NCI-H526 treated with DMSO at 0.1 percent for 48 hours (cell line): ENCODE data around the gene MAMSTR.
"Not testable (repeated sequence)": the region's sequence is repeated elsewhere in the genome, so short reads cannot be mapped to it uniquely, and the experiment has no call there.

ENCODE experiments used
- DNase-seq: peaks from one replicate; lab custom pipeline; 2025; lab: John Stamatoyannopoulos, UW

The MAMSTR gene, protein sequence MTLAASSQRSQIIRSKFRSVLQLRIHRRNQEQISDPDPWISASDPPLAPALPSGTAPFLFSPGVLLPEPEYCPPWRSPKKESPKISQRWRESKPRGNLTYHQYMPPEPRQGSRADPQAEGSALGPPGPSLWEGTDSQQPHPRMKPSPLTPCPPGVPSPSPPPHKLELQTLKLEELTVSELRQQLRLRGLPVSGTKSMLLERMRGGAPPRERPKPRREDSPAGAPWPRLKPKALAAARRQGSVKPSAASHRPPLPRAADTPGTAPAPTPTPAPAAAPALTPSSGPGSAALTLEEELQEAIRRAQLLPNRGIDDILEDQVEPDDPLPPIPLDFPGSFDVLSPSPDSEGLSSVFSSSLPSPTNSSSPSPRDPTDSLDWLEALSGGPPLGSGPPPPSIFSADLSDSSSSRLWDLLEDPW

GRCh38 chr19:48719263-48720171 lies at the start of gene MAMSTR:
MAMSTR (minus strand) TSS chr19:48719725; CDS start chr19:48719031, 694 bp downstream.
- DNase-seq, result no peak

DNA sequence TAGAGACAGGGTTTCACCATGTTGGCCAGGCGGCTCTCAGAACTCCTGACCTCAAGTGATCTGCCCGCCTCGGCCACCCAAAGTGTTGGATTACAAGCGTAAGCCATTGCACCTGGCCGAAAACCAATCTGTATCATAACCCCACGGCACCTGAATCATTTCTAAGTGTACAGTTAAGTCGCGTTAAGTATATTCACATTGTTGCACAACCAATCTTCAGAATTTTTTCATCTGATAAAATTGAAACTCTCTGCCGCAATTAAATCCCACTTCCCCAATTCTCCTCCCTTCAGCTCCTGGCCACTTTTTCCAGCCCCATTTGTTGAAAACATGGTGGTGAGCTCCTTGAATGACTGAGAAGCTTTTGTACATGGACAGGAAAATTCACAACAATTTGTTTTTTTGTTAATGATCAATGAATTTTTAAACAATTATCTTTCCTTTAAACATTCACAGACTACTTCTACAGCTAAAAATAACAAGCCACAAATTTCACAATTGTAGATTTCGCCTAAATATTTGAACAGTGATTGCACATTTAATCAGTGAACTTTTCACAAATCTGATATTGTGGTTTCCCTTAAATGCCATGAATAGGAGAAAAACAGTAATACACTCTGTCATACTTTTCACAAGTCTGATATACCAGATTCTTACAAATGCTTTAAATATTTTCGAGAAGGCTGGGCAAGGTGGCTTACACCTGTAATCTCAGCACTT lies 49.6 kb upstream of the MAMSTR start:
- DNase-seq, result no peak

GRCh38 chr19:48768171-48768753 lies 48.7 kb upstream of the MAMSTR start:
- not testable (repeated sequence) for DNase-seq

GRCh38 chr19:48765816-48766215 lies 46.3 kb upstream of the MAMSTR start:
- not testable (repeated sequence) for DNase-seq

GRCh38 chr19:48760504-48761205 lies 41.1 kb upstream of the MAMSTR start:
- no peak for DNase-seq

DNA sequence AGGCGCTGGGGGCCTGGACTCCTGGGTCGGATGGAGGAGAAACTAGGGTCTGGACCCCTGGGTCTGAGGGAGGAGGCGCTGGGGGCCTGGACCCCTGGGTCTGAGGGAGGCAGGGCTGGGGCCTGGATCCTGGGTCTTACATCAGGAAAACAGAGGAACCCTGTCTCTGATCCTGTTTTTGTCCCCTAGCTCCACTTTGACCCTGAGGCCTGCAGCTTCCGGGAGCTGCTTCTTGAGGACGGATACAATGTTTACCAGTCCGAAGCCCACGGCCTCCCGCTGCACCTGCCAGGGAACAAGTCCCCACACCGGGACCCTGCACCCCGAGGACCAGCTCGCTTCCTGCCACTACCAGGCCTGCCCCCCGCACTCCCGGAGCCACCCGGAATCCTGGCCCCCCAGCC lies 38.2 kb upstream of the MAMSTR start:
- no peak for DNase-seq

DNA sequence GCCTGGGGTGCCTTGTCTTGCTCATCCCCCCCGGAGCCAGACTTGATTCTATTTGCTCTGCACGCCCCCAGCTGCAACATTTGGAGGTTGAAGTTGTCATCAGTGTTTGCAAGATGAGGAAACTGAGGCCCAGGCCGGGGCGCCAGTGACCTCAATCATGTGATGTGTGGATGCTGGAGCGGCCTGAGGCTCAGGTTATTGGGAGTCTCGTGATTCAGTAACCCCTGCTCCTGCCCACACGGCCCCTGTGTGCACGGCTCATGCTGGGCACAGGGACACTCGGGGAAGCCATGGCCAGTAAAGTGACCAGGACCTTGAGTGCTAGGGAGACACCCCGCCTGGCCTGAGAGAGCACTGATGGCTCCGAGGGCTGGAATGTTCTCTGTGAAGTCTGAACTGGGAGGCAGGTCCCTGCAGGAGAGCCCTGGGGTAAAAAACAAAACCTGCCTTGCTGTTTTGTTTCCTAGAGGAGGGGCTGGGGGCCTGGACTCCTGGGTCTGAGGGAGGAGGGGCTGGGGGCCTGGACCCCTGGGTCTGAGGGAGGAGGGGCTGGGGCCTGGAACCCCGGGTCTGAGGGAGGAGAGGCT lies 37.7 kb upstream of the MAMSTR start:
- DNase-seq, result no peak

GRCh38 chr19:48756686-48757085 lies 37.2 kb upstream of the MAMSTR start:
- no peak for DNase-seq

- no peak for DNase-seq
Observed at GRCh38 chr19:48756212-48756611, 36.7 kb upstream of the MAMSTR start.

GRCh38 chr19:48755787-48756186 lies 36.3 kb upstream of the MAMSTR start:
- DNase-seq, result no peak

GRCh38 chr19:48755084-48755641 lies 35.6 kb upstream of the MAMSTR start, which contains the start of gene FGF21:
FGF21 (plus strand) TSS chr19:48755524; CDS start chr19:48756237, 713 bp downstream.
- no peak for DNase-seq

DNA sequence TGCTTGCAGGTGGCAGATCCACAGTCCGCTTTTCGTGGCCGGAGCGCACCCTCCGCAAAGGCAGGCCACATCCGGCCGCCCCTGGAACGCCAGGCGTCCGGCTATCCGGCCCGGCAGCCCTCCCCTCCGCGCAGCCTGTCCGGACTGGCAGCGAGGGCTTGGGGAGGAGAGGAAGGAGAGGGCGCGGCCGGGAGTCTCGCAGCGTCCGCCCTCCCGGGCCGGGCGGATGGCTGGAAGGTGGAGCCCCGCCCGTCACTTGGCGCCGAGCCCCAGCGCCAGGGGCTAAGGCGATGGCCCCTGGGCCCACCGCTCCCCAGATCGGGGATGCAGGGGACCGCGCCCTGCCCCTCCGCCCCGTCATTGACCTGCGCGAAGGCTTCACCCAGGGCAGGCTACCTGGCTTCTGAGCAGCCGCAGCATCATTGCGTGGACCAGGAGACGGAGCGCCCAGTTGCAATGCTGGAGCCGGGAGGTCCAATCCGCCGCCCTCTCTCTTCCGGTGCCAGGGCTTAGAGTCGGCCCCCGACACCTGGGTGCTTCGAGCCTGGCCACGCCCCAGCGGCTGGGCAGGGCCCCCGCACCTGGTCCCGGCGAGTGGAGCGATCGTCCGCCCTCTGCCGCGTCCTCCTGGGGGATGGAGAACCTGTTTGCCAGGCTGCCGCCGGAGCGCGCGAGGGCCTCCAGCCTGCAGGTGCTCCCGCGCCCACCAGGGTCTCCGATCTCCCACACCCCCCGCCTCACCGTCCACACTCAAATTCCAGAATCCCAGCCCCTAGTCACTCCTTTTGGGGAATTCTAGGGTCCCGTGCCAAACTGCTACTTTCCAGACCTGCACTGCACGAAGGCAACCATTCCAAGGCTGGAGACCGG lies 33.2 kb upstream of the MAMSTR start, which contains the start of gene FUT1:
Gene FUT1 (minus strand): TSS at position 146 of the 870 bp plus-strand sequence. CDS start 1,360 bp downstream, outside the sequence.
- DNase-seq, result peak; percentile 93

- DNase-seq, result no peak
Observed at GRCh38 chr19:48751845-48752495, 32.4 kb upstream of the MAMSTR start.

DNA sequence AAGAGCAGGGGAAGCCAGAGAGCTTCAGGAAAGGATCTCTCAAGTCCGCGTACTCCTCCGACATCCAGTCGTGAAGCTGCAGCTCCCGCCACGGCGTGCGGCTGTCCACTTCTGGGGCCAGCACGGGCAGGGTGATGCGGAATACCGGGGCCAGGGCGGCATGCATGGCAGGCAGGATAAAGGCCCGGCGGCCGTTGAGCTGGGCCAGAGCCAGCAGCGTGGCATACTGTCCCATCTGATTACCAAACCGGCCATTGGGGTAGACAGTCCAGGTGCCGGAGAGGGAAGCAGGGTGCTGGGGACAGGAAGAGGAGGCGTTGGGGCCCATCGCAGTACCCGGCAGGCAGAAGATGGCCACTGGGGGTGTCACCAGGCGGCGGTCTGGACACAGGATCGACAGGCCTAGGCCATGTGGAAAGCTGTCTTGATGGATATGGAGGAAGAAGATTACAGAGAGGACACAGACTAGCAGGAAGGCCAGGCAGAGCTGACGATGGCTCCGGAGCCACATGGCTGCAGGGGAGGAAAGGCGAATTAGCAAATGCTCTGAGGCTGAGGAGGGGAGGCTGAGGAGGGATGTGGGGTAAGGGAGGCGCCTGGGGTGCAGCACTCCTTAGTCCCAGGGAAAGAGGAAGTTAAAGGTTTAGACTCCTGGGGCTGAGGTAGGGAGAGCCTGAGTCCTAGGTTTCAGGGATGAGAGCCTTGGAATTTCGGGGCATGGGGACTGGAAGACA lies 31.4 kb upstream of the MAMSTR start:
- DNase-seq, result no peak

DNA sequence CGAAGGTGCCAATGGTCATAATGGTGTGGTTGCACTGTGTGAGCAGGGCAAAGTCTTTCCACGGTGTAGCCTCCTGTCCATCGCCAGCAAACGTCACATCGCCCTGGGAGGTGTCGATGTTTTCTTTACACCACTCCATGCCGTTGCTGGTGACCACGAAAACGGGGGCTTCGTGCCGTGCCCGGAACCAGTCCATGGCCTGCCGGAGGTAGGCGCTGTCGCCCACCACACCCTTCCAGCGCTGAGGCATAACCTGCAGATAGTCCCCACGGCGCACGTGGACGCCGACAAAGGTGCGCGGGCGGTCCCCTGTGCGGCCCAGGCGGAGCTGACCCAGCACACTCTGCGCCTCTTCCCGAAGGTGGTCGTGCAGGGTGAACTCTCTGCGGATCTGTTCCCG lies 30.8 kb upstream of the MAMSTR start:
- DNase-seq, result no peak

- DNase-seq, result no peak
Observed at GRCh38 chr19:48749571-48750198, 30.2 kb upstream of the MAMSTR start.
